Body of pancreas (tissue), 4 donors: Measurements from ENCODE around the gene DOCK9. TPM values are rescaled to one million over a fixed set of nuclear protein-coding genes. Genes with fewer than 3 reads are reported as not detected.
A peak's percentile ranks its signal among the peaks of the same experiment; 100 is the strongest.

Experiments
- ATAC-seq: fragments of 150-250 bp; one replicate; pipeline ENCODE4 v1.9.1; 2016
- DNase-seq, 4 donors: peaks; one replicate each; pipeline ENCODE4 v3.0.0-alpha.2; 2019
- H3K27ac ChIP-seq, 4 donors: fragments of 200-600 bp; sonication (generic); 1 replicate in 3 of 4; 2 replicates in 1 of 4; pipeline versions ENCODE4 v1.5.1 to v1.6.1; 2016 to 2019; ENCODE audit warnings: mild to moderate bottlenecking in 1 of 4, mixed read lengths in 1 of 4, moderate library complexity in 1 of 4
- H3K27me3 ChIP-seq, 2 donors: fragments of 200-600 bp; sonication (generic); one replicate each; pipeline ENCODE4 v1.6.0; 2016; ENCODE audit warnings: mild to moderate bottlenecking in 1 of 2
- H3K36me3 ChIP-seq, 2 donors: fragments of 200-600 bp; sonication (generic); replicated peaks in 1 of 2; 2 replicates each; pipeline ENCODE4 v1.5.1; 2016; ENCODE audit warnings: low read depth in 2 of 2; ENCODE audit not compliant: insufficient read depth in 1 of 2
- H3K4me1 ChIP-seq: fragments of 200-600 bp; sonication (generic); one replicate; pipeline ENCODE4 v1.6.0; 2016
- H3K4me3 ChIP-seq, 2 donors: fragments of 200-600 bp; sonication (generic); 1 replicate in 1 of 2; 2 replicates in 1 of 2; pipeline ENCODE4 v1.5.1; 2016 to 2019
- H3K9me3 ChIP-seq, 3 donors: fragments of 200-600 bp; sonication (generic); 1 replicate in 2 of 3; 2 replicates in 1 of 3; pipeline ENCODE4 v1.5.1; 2016
- CTCF ChIP-seq, 7 experiments: fragments of 450-650 bp in 4 of 7; fragments of 200-600 bp in 3 of 7; sonication (generic) in 3 of 7; IDR thresholded peaks; one replicate each; pipeline ENCODE4 v1.5.1; 2016 to 2019; ENCODE audit warnings: antibody characterized with exemption in 7 of 7
- POLR2A ChIP-seq, 3 donors: fragments of 450-650 bp; IDR thresholded peaks; one replicate each; pipeline ENCODE4 v1.6.1; 2016; ENCODE audit warnings: antibody characterized with exemption in 3 of 3, mild to moderate bottlenecking in 2 of 3
- WGBS, 2 donors: methylation state at CpG; one replicate each; pipeline ENCODE4 v1.1.5; 2017; 5-methylcytosine and 5-hydroxymethylcytosine counted together
- intact Hi-C: fragments of 100-400 bp; cut with DNase I; formaldehyde crosslinking; loops from one replicate; pipeline ENCODE4 v1.15.1; 2023
- total RNA-seq, 2 donors: library from RNA; depleted of rRNA; stranded (reverse); fragments of >200 nt; gene quantifications; one replicate each; pipeline ENCODE4 v1.1.0, GENCODE V29; 2016

Gene DOCK9
- total RNA-seq, 2 donors from 2014 or later: 35.3 to 73.5 TPM

DNA sequence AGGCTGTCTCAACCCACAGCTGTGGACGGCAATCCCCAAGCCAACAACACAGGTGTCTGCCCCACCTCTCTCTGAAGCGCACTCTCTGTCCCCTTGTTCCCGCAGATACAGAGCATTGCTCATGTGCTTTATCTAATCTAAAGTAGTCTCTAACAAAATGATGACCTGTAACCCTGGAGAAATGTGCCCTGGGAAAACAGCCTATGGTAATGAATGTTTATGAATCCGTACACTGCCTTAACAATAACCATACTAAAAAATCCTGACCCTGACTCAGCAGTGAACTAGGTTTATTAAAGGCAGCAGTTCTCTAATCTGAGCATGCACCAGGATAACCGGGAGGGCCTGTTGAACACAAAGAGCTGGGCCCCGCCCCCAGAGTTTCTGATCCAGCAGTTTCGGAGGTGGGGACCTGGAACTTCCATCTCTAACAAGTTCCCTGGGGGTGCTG is 174.7 kb downstream of the DOCK9 start:
- TF ChIP-seq CTCF (IDR thresholded peaks at IDR 0.05): no peak
- no peak for TF ChIP-seq POLR2A (IDR thresholded peaks at IDR 0.05)
- ATAC-seq: no peak
- DNase-seq: no peak
- H3K9me3 ChIP-seq: no peaks in the 10 kb centered on the region
- no peak overlapping the region for H3K4me3 ChIP-seq
- H3K4me1 ChIP-seq: peaks cover 13% of the 10 kb centered on the region
- 86 to 89% methylated on average over 7 of the region's 7 CpGs for WGBS, 2 donors
- H3K27ac ChIP-seq: no peak overlapping the region
- H3K27me3 ChIP-seq: no peaks in the 10 kb centered on the region
- H3K36me3 ChIP-seq: no peaks in the 10 kb centered on the region
- intact Hi-C loops: no loop called here

DNA sequence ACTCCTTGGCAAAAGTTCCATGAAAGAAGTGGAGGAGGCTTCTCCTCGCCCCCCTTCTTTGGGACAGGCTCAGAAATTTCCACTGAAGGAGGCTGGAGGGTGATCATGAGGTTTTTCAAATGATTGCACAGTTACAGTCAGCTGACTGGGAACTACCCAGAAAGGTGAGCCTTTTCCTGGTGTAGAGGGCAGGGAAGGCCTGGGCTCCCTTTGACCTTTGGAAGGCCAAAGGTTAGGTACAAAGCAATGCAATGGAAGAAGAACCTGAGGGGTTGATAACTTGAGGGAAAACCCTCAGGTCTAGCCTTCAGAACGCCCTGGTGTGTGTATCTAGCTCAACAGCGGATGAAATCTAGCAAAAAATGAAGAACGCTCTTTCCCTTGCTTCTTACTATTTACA is 175.3 kb downstream of the DOCK9 start:
- Histone ChIP-seq H3K36me3 (no peaks in the 10 kb centered on the region), H3K4me1 (peaks cover 13% of the 10 kb centered on the region), H3K27me3 (no peaks in the 10 kb centered on the region), H3K9me3 (no peaks in the 10 kb centered on the region), H3K27ac (no peak overlapping the region), H3K4me3 (no peak overlapping the region)
- ATAC-seq: no peak
- TF ChIP-seq POLR2A (IDR thresholded peaks at IDR 0.05) (no peak), CTCF (IDR thresholded peaks at IDR 0.05) (no peak)
- 94 to 96% methylated on average over 4 of the region's 4 CpGs for WGBS, 2 donors
- intact Hi-C loops: no loop called here
- DNase-seq: no peak

DNA sequence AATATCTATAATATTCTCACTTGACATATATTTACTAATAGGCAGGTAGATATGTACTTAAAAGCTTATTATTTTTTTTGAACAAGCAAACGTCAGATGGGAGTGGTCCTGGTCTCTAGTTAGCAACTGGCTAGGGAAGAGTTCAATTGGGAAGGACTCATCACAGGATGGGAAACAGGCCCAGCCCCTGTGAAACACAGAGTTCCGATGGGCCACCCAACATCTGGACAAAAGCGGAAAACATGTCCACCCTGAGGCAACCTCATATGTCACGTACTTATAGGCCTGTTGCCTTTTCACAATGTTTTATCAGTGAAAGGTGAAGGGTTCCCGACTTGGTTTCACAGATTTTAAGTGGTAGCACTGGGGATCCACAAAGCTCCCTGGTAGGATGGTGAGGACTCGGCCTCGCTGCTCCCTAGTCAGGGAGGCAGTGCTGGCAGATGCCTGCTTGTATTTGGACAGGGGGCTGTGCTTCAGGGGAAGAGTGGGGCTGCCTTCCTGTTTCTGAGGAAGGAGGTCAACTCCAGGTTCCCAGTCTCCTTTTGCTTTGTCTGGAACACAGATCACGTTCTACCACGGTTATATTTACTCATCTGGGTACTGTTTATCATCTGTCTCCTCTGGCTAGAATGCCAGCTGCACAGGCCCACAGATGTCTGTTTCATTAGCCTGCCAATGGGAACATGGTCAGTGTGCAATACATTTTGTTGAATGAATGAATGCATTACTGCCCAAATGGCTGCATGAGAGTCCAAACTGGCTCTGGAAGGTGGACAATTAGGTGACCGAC is 176.0 kb downstream of the DOCK9 start:
- 75 to 77% methylated on average over 9 to 10 of the region's 10 CpGs for WGBS, 2 donors
- ATAC-seq: no peak

GRCh38 chr13:98800078-98800477 is 177.8 kb downstream of the DOCK9 start:
- no peak overlapping the region for H3K27ac ChIP-seq
- H3K9me3 ChIP-seq: no peaks in the 10 kb centered on the region
- H3K4me3 ChIP-seq: no peak overlapping the region
- intact Hi-C loops: no loop called here
- DNase-seq: no peak
- H3K27me3 ChIP-seq: no peaks in the 10 kb centered on the region
- H3K4me1 ChIP-seq: peaks cover 13% of the 10 kb centered on the region
- H3K36me3 ChIP-seq: peaks cover 0 to 4% of the 10 kb centered on the region in 2 donors
- ATAC-seq: no peak
- TF ChIP-seq CTCF (IDR thresholded peaks at IDR 0.05) (no peak), POLR2A (IDR thresholded peaks at IDR 0.05) (no peak)
- WGBS, 2 donors: 85 to 87% methylated on average over 9 to 14 of the region's 14 CpGs

More for the DNA sequence above, 176.0 kb downstream of the DOCK9 start:
- no peak for TF ChIP-seq POLR2A (IDR thresholded peaks at IDR 0.05)
- no peak for TF ChIP-seq CTCF (IDR thresholded peaks at IDR 0.05)
- peaks cover 0 to 4% of the 10 kb centered on the region in 2 donors for H3K36me3 ChIP-seq
- H3K9me3 ChIP-seq: no peaks in the 10 kb centered on the region
- peak in 1 of 4 donors; percentile 29 for DNase-seq
- no peak overlapping the region for H3K27ac ChIP-seq
- no peak overlapping the region for H3K4me3 ChIP-seq
- H3K4me1 ChIP-seq: peaks cover 13% of the 10 kb centered on the region
- intact Hi-C loops: no loop called here
- H3K27me3 ChIP-seq: no peaks in the 10 kb centered on the region
